Measurements from ENCODE around the gene FLNC. TPM values are rescaled to one million over a fixed set of nuclear protein-coding genes. Genes with fewer than 3 reads are reported as not detected.

Gene FLNC
- total and polyA plus RNA-seq, 2 of the 13 experiments (the other 11 are each of a cell fraction or from before 2014, with no cell fraction given) = 0.02 TPM; not detected in 1

GRCh38 chr7:128874140-128875031 lies 44.2 kb downstream of the FLNC start (continued):
- TF ChIP-seq, protein P1, sequence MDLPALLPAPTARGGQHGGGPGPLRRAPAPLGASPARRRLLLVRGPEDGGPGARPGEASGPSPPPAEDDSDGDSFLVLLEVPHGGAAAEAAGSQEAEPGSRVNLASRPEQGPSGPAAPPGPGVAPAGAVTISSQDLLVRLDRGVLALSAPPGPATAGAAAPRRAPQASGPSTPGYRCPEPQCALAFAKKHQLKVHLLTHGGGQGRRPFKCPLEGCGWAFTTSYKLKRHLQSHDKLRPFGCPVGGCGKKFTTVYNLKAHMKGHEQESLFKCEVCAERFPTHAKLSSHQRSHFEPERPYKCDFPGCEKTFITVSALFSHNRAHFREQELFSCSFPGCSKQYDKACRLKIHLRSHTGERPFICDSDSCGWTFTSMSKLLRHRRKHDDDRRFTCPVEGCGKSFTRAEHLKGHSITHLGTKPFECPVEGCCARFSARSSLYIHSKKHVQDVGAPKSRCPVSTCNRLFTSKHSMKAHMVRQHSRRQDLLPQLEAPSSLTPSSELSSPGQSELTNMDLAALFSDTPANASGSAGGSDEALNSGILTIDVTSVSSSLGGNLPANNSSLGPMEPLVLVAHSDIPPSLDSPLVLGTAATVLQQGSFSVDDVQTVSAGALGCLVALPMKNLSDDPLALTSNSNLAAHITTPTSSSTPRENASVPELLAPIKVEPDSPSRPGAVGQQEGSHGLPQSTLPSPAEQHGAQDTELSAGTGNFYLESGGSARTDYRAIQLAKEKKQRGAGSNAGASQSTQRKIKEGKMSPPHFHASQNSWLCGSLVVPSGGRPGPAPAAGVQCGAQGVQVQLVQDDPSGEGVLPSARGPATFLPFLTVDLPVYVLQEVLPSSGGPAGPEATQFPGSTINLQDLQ (CRISPR knock-in tag; IDR thresholded peaks at IDR 0.05) = no peak
- no peak for TF ChIP-seq POLR2G (IDR thresholded peaks at IDR 0.05; ENCODE audit: low read depth, low read length)
- TF ChIP-seq PRPF4 (IDR thresholded peaks at IDR 0.05; ENCODE audit: low read depth, low read length, poor library complexity, severe bottlenecking) = no peak
- TF ChIP-seq RNF2 (conservative IDR thresholded peaks at IDR 0.05; ENCODE audit: low read depth) = no peak
- TF ChIP-seq SSRP1 (CRISPR knock-in tag; IDR thresholded peaks at IDR 0.05) = no peak
- TF ChIP-seq BORCS8-MEF2B (CRISPR knock-in tag; IDR thresholded peaks at IDR 0.05) = peak; percentile 64; the same call in 1 of the 2 replicates
- no peak for TF ChIP-seq CC2D1A (CRISPR knock-in tag; IDR thresholded peaks at IDR 0.05)
- peak; percentile 33; the same call in 1 of the 2 replicates for TF ChIP-seq ZFY (CRISPR knock-in tag; IDR thresholded peaks at IDR 0.05)
- TF ChIP-seq ATF5 (CRISPR knock-in tag; IDR thresholded peaks at IDR 0.05; ENCODE audit: low read depth) = no peak
- TF ChIP-seq KDM4B (CRISPR knock-in tag; IDR thresholded peaks at IDR 0.05) = no peak
- TF ChIP-seq MEIS1 (CRISPR knock-in tag; IDR thresholded peaks at IDR 0.05; ENCODE audit: borderline replicate concordance) = 0 out of 2 replicates have a peak, but pooled peaks have one; percentile 28
- TF ChIP-seq MAFG (CRISPR knock-in tag; IDR thresholded peaks at IDR 0.05) = no peak
- TF ChIP-seq, protein P2, sequence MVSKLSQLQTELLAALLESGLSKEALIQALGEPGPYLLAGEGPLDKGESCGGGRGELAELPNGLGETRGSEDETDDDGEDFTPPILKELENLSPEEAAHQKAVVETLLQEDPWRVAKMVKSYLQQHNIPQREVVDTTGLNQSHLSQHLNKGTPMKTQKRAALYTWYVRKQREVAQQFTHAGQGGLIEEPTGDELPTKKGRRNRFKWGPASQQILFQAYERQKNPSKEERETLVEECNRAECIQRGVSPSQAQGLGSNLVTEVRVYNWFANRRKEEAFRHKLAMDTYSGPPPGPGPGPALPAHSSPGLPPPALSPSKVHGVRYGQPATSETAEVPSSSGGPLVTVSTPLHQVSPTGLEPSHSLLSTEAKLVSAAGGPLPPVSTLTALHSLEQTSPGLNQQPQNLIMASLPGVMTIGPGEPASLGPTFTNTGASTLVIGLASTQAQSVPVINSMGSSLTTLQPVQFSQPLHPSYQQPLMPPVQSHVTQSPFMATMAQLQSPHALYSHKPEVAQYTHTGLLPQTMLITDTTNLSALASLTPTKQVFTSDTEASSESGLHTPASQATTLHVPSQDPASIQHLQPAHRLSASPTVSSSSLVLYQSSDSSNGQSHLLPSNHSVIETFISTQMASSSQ (IDR thresholded peaks at IDR 0.05; ENCODE audit: low read depth) = no peak
- TF ChIP-seq, protein P2 (CRISPR knock-in tag; IDR thresholded peaks at IDR 0.05; ENCODE audit: borderline replicate concordance) = no peak
- TF ChIP-seq NR2C2 (CRISPR knock-in tag; IDR thresholded peaks at IDR 0.05; ENCODE audit: borderline replicate concordance) = no peak
- no peak for TF ChIP-seq ZNF251 (CRISPR knock-in tag; IDR thresholded peaks at IDR 0.05)
- no peak for TF ChIP-seq ZNF296 (CRISPR knock-in tag; conservative IDR thresholded peaks at IDR 0.05)
- no peak for TF ChIP-seq LCORL (IDR thresholded peaks at IDR 0.05)
- no peak for TF ChIP-seq LCORL (CRISPR knock-in tag; IDR thresholded peaks at IDR 0.05)
